Esophagus squamous epithelium (tissue), 5 donors: ENCODE measurements around the gene TSPO. TPM values are rescaled to one million over a fixed set of nuclear protein-coding genes. Genes with fewer than 3 reads are reported as not detected.

Source experiments
- DNase-seq: peaks from one replicate; lab custom pipeline; 2025; lab: John Stamatoyannopoulos, UW
- H3K27ac ChIP-seq, 4 donors: fragments of 200-600 bp; sonication (generic); one replicate each; pipeline ENCODE4 v1.5.1; 2016 to 2019; ENCODE audit warnings: mild to moderate bottlenecking in 1 of 4
- H3K27me3 ChIP-seq, 4 donors: fragments of 200-600 bp; sonication (generic); 1 replicate in 3 of 4; 2 replicates in 1 of 4; pipeline versions ENCODE4 v1.5.1 to v1.6.0; 2017 to 2021; ENCODE audit warnings: antibody characterized with exemption in 1 of 4
- H3K36me3 ChIP-seq, 3 donors: fragments of 200-600 bp; sonication (generic); one replicate each; pipeline ENCODE4 v1.5.1; 2016 to 2019
- H3K4me1 ChIP-seq, 3 donors: fragments of 200-600 bp; sonication (generic); one replicate each; pipeline ENCODE4 v1.5.1; 2017 to 2019
- H3K4me3 ChIP-seq, 4 donors: fragments of 200-600 bp; sonication (generic); 1 replicate in 3 of 4; 2 replicates in 1 of 4; pipeline ENCODE4 v1.5.1; 2016 to 2019; ENCODE audit warnings: mild to moderate bottlenecking in 2 of 4, moderate library complexity in 1 of 4
- H3K9me3 ChIP-seq, 3 donors: fragments of 200-600 bp; sonication (generic); one replicate each; pipeline ENCODE4 v1.5.1; 2016 to 2019
- CTCF ChIP-seq, 6 experiments: fragments of 450-650 bp in 4 of 6; fragments of 200-600 bp in 2 of 6; sonication (generic) in 2 of 6; IDR thresholded peaks; one replicate each; pipeline ENCODE4 v1.5.1; 2016 to 2019; ENCODE audit warnings: antibody characterized with exemption in 6 of 6, mild to moderate bottlenecking in 4 of 6, moderate library complexity in 4 of 6
- POLR2A ChIP-seq, 4 donors: fragments of 450-650 bp; IDR thresholded peaks; one replicate each; pipeline ENCODE4 v1.6.1; 2017; ENCODE audit warnings: antibody characterized with exemption in 4 of 4, mild to moderate bottlenecking in 4 of 4, moderate library complexity in 3 of 4
- WGBS, 2 donors: methylation state at CpG; one replicate each; pipeline ENCODE4 v1.1.5; 2018; 5-methylcytosine and 5-hydroxymethylcytosine counted together
- intact Hi-C: fragments of 100-400 bp; cut with DNase I; formaldehyde crosslinking; loops from one replicate; pipeline ENCODE4 v1.15.0; 2022
- total RNA-seq, 4 donors: library from RNA; depleted of rRNA; stranded (reverse); fragments of >200 nt; gene quantifications; one replicate each; pipeline ENCODE4 v1.1.0, GENCODE V29; 2016
- donor health status: DM: yes; HTN: yes; CAD: no.

Gene TSPO
- total RNA-seq, 4 donors from 2014 or later: 737 to 1,827 (median 875) TPM

GRCh38 chr22:43110444-43110926, 40.9 kb upstream of the TSPO start, which contains the start of gene BIK:
Gene BIK, plus strand, starts transcription at chr22:43110750. Its CDS starts 13,273 bp downstream, at chr22:43124023.
- DNase-seq: no peak
- Histone ChIP-seq H3K27me3 (peaks cover 0 to 62% (median 1%) of the 10 kb centered on the region in 4 donors), H3K4me3 (peak within 1 kb of the TSS; percentile 48 to 73 (median 66)), H3K4me1 (peaks cover 14 to 37% (median 17%) of the 10 kb centered on the region in 3 donors), H3K27ac (peak within 1 kb of the TSS; percentile 24 to 76 (median 68)), H3K36me3 (no peaks in the 10 kb centered on the region), H3K9me3 (no peaks in the 10 kb centered on the region)
- 0% methylated on average over 2 to 8 of the region's 49 CpGs for WGBS, 2 donors
- TF ChIP-seq CTCF (IDR thresholded peaks at IDR 0.05) (peak in 1 of 6 experiments; percentile 21), POLR2A (IDR thresholded peaks at IDR 0.05) (peak in 1 of 4 donors; percentile 21)
- intact Hi-C loops: no loop called here

- Histone ChIP-seq H3K27me3 (peaks cover 0 to 62% (median 1%) of the 10 kb centered on the region in 4 donors), H3K4me3 (peak overlapping the region; percentile 48 to 73 (median 66)), H3K4me1 (peaks cover 14 to 37% (median 17%) of the 10 kb centered on the region in 3 donors), H3K36me3 (no peaks in the 10 kb centered on the region), H3K27ac (peak overlapping the region; percentile 24 to 76 (median 68)), H3K9me3 (no peaks in the 10 kb centered on the region)
- no peak for DNase-seq
- TF ChIP-seq POLR2A (IDR thresholded peaks at IDR 0.05): no peak
- TF ChIP-seq CTCF (IDR thresholded peaks at IDR 0.05): peak in 1 of 6 experiments; percentile 23
- WGBS, 2 donors: 2 to 10% methylated on average over 13 to 16 of the region's 86 CpGs
- intact Hi-C loops: no loop called here
These were observed 40.3 kb upstream of the TSPO start for GRCh38 chr22:43110927-43111623.

GRCh38 chr22:43113526-43114251, 37.7 kb upstream of the TSPO start:
- peak overlapping the region in 1 of 4 donors; percentile 19 for H3K27ac ChIP-seq
- peaks cover 17 to 46% (median 22%) of the 10 kb centered on the region in 3 donors for H3K4me1 ChIP-seq
- H3K4me3 ChIP-seq: no peak overlapping the region
- no peaks in the 10 kb centered on the region for H3K9me3 ChIP-seq
- H3K27me3 ChIP-seq: peaks cover 0 to 62% (median 1%) of the 10 kb centered on the region in 4 donors
- intact Hi-C loops: no loop called here
- no peaks in the 10 kb centered on the region for H3K36me3 ChIP-seq
- WGBS, 2 donors: 64 to 66% methylated on average over 10 to 13 of the region's 13 CpGs
- TF ChIP-seq CTCF (IDR thresholded peaks at IDR 0.05) (no peak), POLR2A (IDR thresholded peaks at IDR 0.05) (no peak)
- no peak for DNase-seq

GRCh38 chr22:43114958-43115357, 36.4 kb upstream of the TSPO start:
- intact Hi-C loops: no loop called here
- Histone ChIP-seq H3K36me3 (no peaks in the 10 kb centered on the region), H3K27ac (no peak overlapping the region), H3K4me3 (no peak overlapping the region), H3K9me3 (no peaks in the 10 kb centered on the region), H3K4me1 (peaks cover 18 to 52% (median 22%) of the 10 kb centered on the region in 3 donors), H3K27me3 (peaks cover 0 to 53% (median 1%) of the 10 kb centered on the region in 4 donors)
- TF ChIP-seq POLR2A (IDR thresholded peaks at IDR 0.05): no peak
- TF ChIP-seq CTCF (IDR thresholded peaks at IDR 0.05): no peak
- WGBS, 2 donors: 45% methylated on average over 5 of the region's 5 CpGs
- no peak for DNase-seq
